Cardiac muscle cell (in vitro differentiated cells and primary cell): Measurements from ENCODE around the gene TRAP1. TPM values are rescaled to one million over a fixed set of nuclear protein-coding genes. Genes with fewer than 3 reads are reported as not detected.
A peak's percentile ranks its signal among the peaks of the same experiment; 100 is the strongest.
"Not testable (repeated sequence)": the region's sequence is repeated elsewhere in the genome, so short reads cannot be mapped to it uniquely, and the experiment has no call there.

Experiments
- DNase-seq, 2 donors: peaks; one replicate each; pipeline versions ENCODE4 v3.0.0 to v3.0.0-alpha.2; 2010 to 2017; ENCODE audit warnings: low read depth in 1 of 2, low spot score in 1 of 2
- H3K27ac ChIP-seq: fragments of 200-600 bp; sonication (generic); 2 replicates; pipeline ENCODE4 v1.5.1; 2016
- H3K27me3 ChIP-seq: fragments of 200-600 bp; sonication (generic); 2 replicates; pipeline ENCODE4 v1.6.0; 2016; ENCODE audit warnings: control low read depth
- H3K36me3 ChIP-seq: fragments of 200-600 bp; sonication (generic); 2 replicates; pipeline ENCODE4 v1.5.1; 2016; ENCODE audit warnings: control low read depth
- H3K4me1 ChIP-seq: fragments of 200-600 bp; sonication (generic); 2 replicates; pipeline ENCODE4 v1.8.1; 2017; ENCODE audit warnings: low read depth, mild to moderate bottlenecking, mixed run types
- H3K4me3 ChIP-seq: fragments of 200-600 bp; sonication (generic); 2 replicates; pipeline ENCODE4 v1.5.1; 2016; ENCODE audit warnings: mild to moderate bottlenecking
- H3K9me3 ChIP-seq: fragments of 200-600 bp; sonication (generic); 2 replicates; pipeline ENCODE4 v1.5.1; 2017; ENCODE audit warnings: low read depth, mild to moderate bottlenecking, control low read depth
- CTCF ChIP-seq: IDR thresholded peaks from 2 replicates; pipeline ENCODE4 v1.5.1; 2012; ENCODE audit warnings: low read depth, mild to moderate bottlenecking, low read length
- polyA plus RNA-seq: library from polyadenylated mRNA; unstranded; fragments of >200 nt; fragmentation: Nextera tagmentation; extraction: Ambion mirVana; gene quantifications from 2 replicates; pipeline ENCODE4 v1.2.1, GENCODE V29; 2016
- total RNA-seq: library from RNA; depleted of rRNA; stranded (reverse); fragments of >200 nt; gene quantifications from 2 replicates; pipeline ENCODE4 v1.2.3, GENCODE V29; 2016

TRAP1 gene
- total and polyA plus RNA-seq, 2 experiments from 2014 or later: 157 to 164 TPM

GRCh38 chr16:3662601-3663000 is 54.7 kb downstream of the TRAP1 start:
- H3K36me3 ChIP-seq: peaks cover 46% of the 10 kb centered on the region
- DNase-seq: no peak
- H3K9me3 ChIP-seq: no peaks in the 10 kb centered on the region
- no peak overlapping the region for H3K4me3 ChIP-seq
- no peak overlapping the region for H3K27ac ChIP-seq
- H3K4me1 ChIP-seq: no peaks in the 10 kb centered on the region
- TF ChIP-seq CTCF: no peak
- H3K27me3 ChIP-seq: no peaks in the 10 kb centered on the region

- H3K27me3 ChIP-seq: no peaks in the 10 kb centered on the region
Observed at GRCh38 chr16:3661922-3662321, 55.4 kb downstream of the TRAP1 start.

GRCh38 chr16:3661311-3661710 is 56.0 kb downstream of the TRAP1 start:
- DNase-seq: no peak
- H3K27ac ChIP-seq: no peak overlapping the region
- TF ChIP-seq CTCF: no peak
- H3K27me3 ChIP-seq: no peaks in the 10 kb centered on the region
- H3K4me3 ChIP-seq: no peak overlapping the region
- no peaks in the 10 kb centered on the region for H3K4me1 ChIP-seq
- no peaks in the 10 kb centered on the region for H3K9me3 ChIP-seq
- peaks cover 55% of the 10 kb centered on the region for H3K36me3 ChIP-seq

More at GRCh38 chr16:3661922-3662321, 55.4 kb downstream of the TRAP1 start:
- Histone ChIP-seq H3K9me3 (no peaks in the 10 kb centered on the region), H3K36me3 (peaks cover 52% of the 10 kb centered on the region), H3K4me1 (no peaks in the 10 kb centered on the region), H3K4me3 (no peak overlapping the region), H3K27ac (no peak overlapping the region)
- DNase-seq: no peak
- TF ChIP-seq CTCF: no peak

- Histone ChIP-seq H3K9me3 (no peaks in the 10 kb centered on the region), H3K4me1 (peaks cover 5% of the 10 kb centered on the region), H3K36me3 (peaks cover 52% of the 10 kb centered on the region), H3K27ac (no peak overlapping the region), H3K4me3 (no peak overlapping the region), H3K27me3 (no peaks in the 10 kb centered on the region)
- peak in 1 of 2 donors; percentile 80 for DNase-seq
- no peak for TF ChIP-seq CTCF
Observed at GRCh38 chr16:3659251-3659650, 58.1 kb downstream of the TRAP1 start.

- H3K36me3 ChIP-seq: peaks cover 36% of the 10 kb centered on the region
- H3K27me3 ChIP-seq: no peaks in the 10 kb centered on the region
Observed at GRCh38 chr16:3656491-3657468, 60.5 kb downstream of the TRAP1 start.

GRCh38 chr16:3656160-3656490 is 61.2 kb downstream of the TRAP1 start:
- H3K4me3 ChIP-seq, DNase-seq, H3K27ac ChIP-seq, H3K4me1 ChIP-seq, H3K9me3 ChIP-seq, H3K27me3 ChIP-seq: not testable (repeated sequence)
- H3K36me3 ChIP-seq: peaks cover 29% of the 10 kb centered on the region

More at GRCh38 chr16:3656491-3657468, 60.5 kb downstream of the TRAP1 start:
- Histone ChIP-seq H3K4me1 (peaks cover 5% of the 10 kb centered on the region), H3K4me3 (no peak overlapping the region), H3K9me3 (no peaks in the 10 kb centered on the region), H3K27ac (no peak overlapping the region)
- no peak for DNase-seq
- TF ChIP-seq CTCF: no peak
